Activated naive CD8-positive, alpha-beta T cell (primary cell): ENCODE data around the gene DUT.
"Not testable (repeated sequence)": the region's sequence is repeated elsewhere in the genome, so short reads cannot be mapped to it uniquely, and the experiment has no call there.

Experiments used
- H3K27ac Mint-ChIP-seq: one replicate; pipeline ENCODE4 v1.8.0; 2021; ENCODE audit warnings: mixed read lengths
- H3K27me3 Mint-ChIP-seq: one replicate; pipeline ENCODE4 v1.8.0; 2021; ENCODE audit warnings: mixed read lengths
- H3K36me3 Mint-ChIP-seq: one replicate; pipeline ENCODE4 v1.8.0; 2021; ENCODE audit warnings: mixed read lengths
- H3K4me1 Mint-ChIP-seq: one replicate; pipeline ENCODE4 v1.8.0; 2021; ENCODE audit warnings: low read depth, mixed read lengths
- H3K4me3 Mint-ChIP-seq: one replicate; pipeline ENCODE4 v1.8.0; 2021; ENCODE audit warnings: mild to moderate bottlenecking, mixed read lengths
- H3K9me3 Mint-ChIP-seq: one replicate; pipeline ENCODE4 v1.8.0; 2021; ENCODE audit warnings: low read depth, mixed read lengths

The DUT gene

GRCh38 chr15:48313216-48313615, 18.0 kb upstream of the DUT start:
- H3K9me3 Mint-ChIP-seq = no peaks in the 10 kb centered on the region
- H3K4me3 Mint-ChIP-seq = no peak overlapping the region
- no peaks in the 10 kb centered on the region for H3K36me3 Mint-ChIP-seq
- no peaks in the 10 kb centered on the region for H3K4me1 Mint-ChIP-seq
- H3K27ac Mint-ChIP-seq = no peak overlapping the region
- peaks cover 2% of the 10 kb centered on the region for H3K27me3 Mint-ChIP-seq

- Mint-ChIP-seq H3K27ac (no peak overlapping the region), H3K9me3 (no peaks in the 10 kb centered on the region), H3K27me3 (peaks cover 2% of the 10 kb centered on the region), H3K4me3 (no peak overlapping the region), H3K36me3 (no peaks in the 10 kb centered on the region), H3K4me1 (no peaks in the 10 kb centered on the region)
Observed at GRCh38 chr15:48315041-48315440, 16.2 kb upstream of the DUT start.

GRCh38 chr15:48317221-48317620, 14.0 kb upstream of the DUT start:
- no peaks in the 10 kb centered on the region for H3K36me3 Mint-ChIP-seq
- no peaks in the 10 kb centered on the region for H3K9me3 Mint-ChIP-seq
- no peak overlapping the region for H3K4me3 Mint-ChIP-seq
- no peaks in the 10 kb centered on the region for H3K4me1 Mint-ChIP-seq
- peaks cover 2% of the 10 kb centered on the region for H3K27me3 Mint-ChIP-seq
- no peak overlapping the region for H3K27ac Mint-ChIP-seq

- Mint-ChIP-seq H3K27me3 (peaks cover 2% of the 10 kb centered on the region), H3K9me3 (no peaks in the 10 kb centered on the region), H3K36me3 (no peaks in the 10 kb centered on the region)
Observed at GRCh38 chr15:48318131-48318530, 13.1 kb upstream of the DUT start.

GRCh38 chr15:48323294-48323693, 7.9 kb upstream of the DUT start:
- no peaks in the 10 kb centered on the region for H3K9me3 Mint-ChIP-seq
- no peak overlapping the region for H3K4me3 Mint-ChIP-seq
- no peaks in the 10 kb centered on the region for H3K4me1 Mint-ChIP-seq
- no peak overlapping the region for H3K27ac Mint-ChIP-seq
- no peaks in the 10 kb centered on the region for H3K36me3 Mint-ChIP-seq
- no peaks in the 10 kb centered on the region for H3K27me3 Mint-ChIP-seq

More at GRCh38 chr15:48318131-48318530, 13.1 kb upstream of the DUT start:
- Mint-ChIP-seq H3K4me3 (no peak overlapping the region), H3K4me1 (no peaks in the 10 kb centered on the region), H3K27ac (no peak overlapping the region)

- no peaks in the 10 kb centered on the region for H3K36me3 Mint-ChIP-seq
- no peaks in the 10 kb centered on the region for H3K27me3 Mint-ChIP-seq
- H3K4me3 Mint-ChIP-seq = no peak overlapping the region
- peaks cover under 1% of the 10 kb centered on the region for H3K4me1 Mint-ChIP-seq
- H3K27ac Mint-ChIP-seq = no peak overlapping the region
- no peaks in the 10 kb centered on the region for H3K9me3 Mint-ChIP-seq
Observed at GRCh38 chr15:48324949-48325348, 6.3 kb upstream of the DUT start.

GRCh38 chr15:48325400-48325799, 5.8 kb upstream of the DUT start:
- Mint-ChIP-seq H3K4me1 (peaks cover 5% of the 10 kb centered on the region), H3K27ac (no peak overlapping the region), H3K4me3 (no peak overlapping the region)

GRCh38 chr15:48326180-48326579, 5.0 kb upstream of the DUT start:
- H3K36me3 Mint-ChIP-seq, H3K27ac Mint-ChIP-seq, H3K4me3 Mint-ChIP-seq, H3K27me3 Mint-ChIP-seq, H3K4me1 Mint-ChIP-seq, H3K9me3 Mint-ChIP-seq: not testable (repeated sequence)

More at GRCh38 chr15:48325400-48325799, 5.8 kb upstream of the DUT start:
- Mint-ChIP-seq H3K36me3 (no peaks in the 10 kb centered on the region), H3K9me3 (no peaks in the 10 kb centered on the region), H3K27me3 (no peaks in the 10 kb centered on the region)

- H3K27me3 Mint-ChIP-seq = no peaks in the 10 kb centered on the region
- peaks cover 25% of the 10 kb centered on the region for H3K4me1 Mint-ChIP-seq
Observed at GRCh38 chr15:48330105-48330785, 984 bp upstream of the DUT start.

GRCh38 chr15:48331796-48332641, 790 bp downstream of the DUT start:
- H3K27me3 Mint-ChIP-seq = no peaks in the 10 kb centered on the region
- peaks cover 28% of the 10 kb centered on the region for H3K4me1 Mint-ChIP-seq
- peak overlapping the region; percentile 99 for H3K4me3 Mint-ChIP-seq
- no peaks in the 10 kb centered on the region for H3K9me3 Mint-ChIP-seq
- peak overlapping the region; percentile 98 for H3K27ac Mint-ChIP-seq
- H3K36me3 Mint-ChIP-seq = peaks cover 3% of the 10 kb centered on the region

More at GRCh38 chr15:48330105-48330785, 984 bp upstream of the DUT start:
- no peaks in the 10 kb centered on the region for H3K9me3 Mint-ChIP-seq
- H3K27ac Mint-ChIP-seq = peak overlapping the region; percentile 98
- peak overlapping the region; percentile 99 for H3K4me3 Mint-ChIP-seq
- no peaks in the 10 kb centered on the region for H3K36me3 Mint-ChIP-seq

GRCh38 chr15:48332642-48333034, 1.4 kb downstream of the DUT start:
- H3K27ac Mint-ChIP-seq = peak overlapping the region; percentile 92
- peaks cover 3% of the 10 kb centered on the region for H3K36me3 Mint-ChIP-seq
- H3K4me1 Mint-ChIP-seq = peaks cover 28% of the 10 kb centered on the region
- H3K4me3 Mint-ChIP-seq = peak overlapping the region; percentile 99
- no peaks in the 10 kb centered on the region for H3K27me3 Mint-ChIP-seq
- H3K9me3 Mint-ChIP-seq = no peaks in the 10 kb centered on the region

- H3K36me3 Mint-ChIP-seq = peaks cover 3% of the 10 kb centered on the region
Observed at GRCh38 chr15:48333540-48333939, 2.3 kb downstream of the DUT start.

GRCh38 chr15:48334260-48334659, 3.0 kb downstream of the DUT start:
- H3K27ac Mint-ChIP-seq = peak overlapping the region; percentile 37
- H3K4me1 Mint-ChIP-seq = peaks cover 28% of the 10 kb centered on the region
- peaks cover 3% of the 10 kb centered on the region for H3K36me3 Mint-ChIP-seq
- H3K9me3 Mint-ChIP-seq = no peaks in the 10 kb centered on the region
- peak overlapping the region; percentile 99 for H3K4me3 Mint-ChIP-seq
- H3K27me3 Mint-ChIP-seq = no peaks in the 10 kb centered on the region

More at GRCh38 chr15:48333540-48333939, 2.3 kb downstream of the DUT start:
- Mint-ChIP-seq H3K9me3 (no peaks in the 10 kb centered on the region), H3K27me3 (no peaks in the 10 kb centered on the region), H3K27ac (peak overlapping the region; percentile 41), H3K4me1 (peaks cover 28% of the 10 kb centered on the region), H3K4me3 (peak overlapping the region; percentile 99)

- Mint-ChIP-seq H3K27me3 (no peaks in the 10 kb centered on the region), H3K4me1 (peaks cover 22% of the 10 kb centered on the region), H3K9me3 (no peaks in the 10 kb centered on the region), H3K36me3 (peaks cover 5% of the 10 kb centered on the region), H3K4me3 (no peak overlapping the region), H3K27ac (no peak overlapping the region)
Observed at GRCh38 chr15:48336940-48337339, 5.7 kb downstream of the DUT start.

GRCh38 chr15:48337607-48338006, 6.4 kb downstream of the DUT start:
- H3K4me3 Mint-ChIP-seq = no peak overlapping the region
- H3K4me1 Mint-ChIP-seq = peaks cover 19% of the 10 kb centered on the region
- no peak overlapping the region for H3K27ac Mint-ChIP-seq
- H3K9me3 Mint-ChIP-seq = no peaks in the 10 kb centered on the region
- peaks cover 5% of the 10 kb centered on the region for H3K36me3 Mint-ChIP-seq
- no peaks in the 10 kb centered on the region for H3K27me3 Mint-ChIP-seq
